Prostate gland (tissue), 2 donors: Measurements from ENCODE around the gene PPARA.

Experiments
- POLR2A ChIP-seq: fragments of 450-650 bp; IDR thresholded peaks from one replicate; pipeline ENCODE4 v1.6.1; 2016; ENCODE audit warnings: antibody characterized with exemption, mild to moderate bottlenecking
- TF ChIP-seq, protein P1 (sequence below), 4 experiments: fragments of 200-600 bp in 2 of 4; fragments of 450-650 bp in 2 of 4; sonication (generic) in 2 of 4; IDR thresholded peaks; 1 replicate in 3 of 4; 2 replicates in 1 of 4; pipeline ENCODE4 v1.5.1; 2016 to 2019; ENCODE audit warnings: antibody characterized with exemption in 4 of 4, mild to moderate bottlenecking in 2 of 4, moderate library complexity in 2 of 4

DNA sequence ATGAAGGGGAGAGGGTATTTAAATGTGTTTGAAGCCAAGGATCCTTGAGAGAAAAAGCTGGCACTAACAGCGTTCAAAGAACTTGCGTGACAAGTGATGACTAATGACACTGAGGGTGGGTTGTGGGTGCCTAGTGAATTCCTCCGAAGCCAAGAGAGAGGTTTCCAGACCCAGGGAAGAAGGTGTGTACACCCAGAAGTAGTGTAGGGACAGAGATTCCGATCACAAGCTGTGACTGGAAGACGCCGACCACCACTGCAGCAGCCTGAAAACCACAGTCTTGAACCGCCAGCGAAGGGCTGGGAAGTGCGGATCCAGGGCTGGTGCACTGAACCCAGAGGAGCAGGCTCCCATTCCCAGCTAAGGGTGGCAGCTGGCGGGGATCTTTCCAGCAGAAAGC is 9.5 kb downstream of the PPARA start:
- TF ChIP-seq, protein P1, sequence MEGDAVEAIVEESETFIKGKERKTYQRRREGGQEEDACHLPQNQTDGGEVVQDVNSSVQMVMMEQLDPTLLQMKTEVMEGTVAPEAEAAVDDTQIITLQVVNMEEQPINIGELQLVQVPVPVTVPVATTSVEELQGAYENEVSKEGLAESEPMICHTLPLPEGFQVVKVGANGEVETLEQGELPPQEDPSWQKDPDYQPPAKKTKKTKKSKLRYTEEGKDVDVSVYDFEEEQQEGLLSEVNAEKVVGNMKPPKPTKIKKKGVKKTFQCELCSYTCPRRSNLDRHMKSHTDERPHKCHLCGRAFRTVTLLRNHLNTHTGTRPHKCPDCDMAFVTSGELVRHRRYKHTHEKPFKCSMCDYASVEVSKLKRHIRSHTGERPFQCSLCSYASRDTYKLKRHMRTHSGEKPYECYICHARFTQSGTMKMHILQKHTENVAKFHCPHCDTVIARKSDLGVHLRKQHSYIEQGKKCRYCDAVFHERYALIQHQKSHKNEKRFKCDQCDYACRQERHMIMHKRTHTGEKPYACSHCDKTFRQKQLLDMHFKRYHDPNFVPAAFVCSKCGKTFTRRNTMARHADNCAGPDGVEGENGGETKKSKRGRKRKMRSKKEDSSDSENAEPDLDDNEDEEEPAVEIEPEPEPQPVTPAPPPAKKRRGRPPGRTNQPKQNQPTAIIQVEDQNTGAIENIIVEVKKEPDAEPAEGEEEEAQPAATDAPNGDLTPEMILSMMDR (IDR thresholded peaks at IDR 0.05), result no peak
- TF ChIP-seq POLR2A, result no peak
